HG02610 (cell line): Measurements from ENCODE around the gene PMVK.

Experiments
- ATAC-seq: cut with Tn5 transposase; IDR thresholded peaks from one replicate; pipeline ENCODE4 v1.9.1; 2021; ENCODE audit warnings: mild to moderate bottlenecking, moderate library complexity; ENCODE audit not compliant: unreplicated experiment

PMVK gene

DNA sequence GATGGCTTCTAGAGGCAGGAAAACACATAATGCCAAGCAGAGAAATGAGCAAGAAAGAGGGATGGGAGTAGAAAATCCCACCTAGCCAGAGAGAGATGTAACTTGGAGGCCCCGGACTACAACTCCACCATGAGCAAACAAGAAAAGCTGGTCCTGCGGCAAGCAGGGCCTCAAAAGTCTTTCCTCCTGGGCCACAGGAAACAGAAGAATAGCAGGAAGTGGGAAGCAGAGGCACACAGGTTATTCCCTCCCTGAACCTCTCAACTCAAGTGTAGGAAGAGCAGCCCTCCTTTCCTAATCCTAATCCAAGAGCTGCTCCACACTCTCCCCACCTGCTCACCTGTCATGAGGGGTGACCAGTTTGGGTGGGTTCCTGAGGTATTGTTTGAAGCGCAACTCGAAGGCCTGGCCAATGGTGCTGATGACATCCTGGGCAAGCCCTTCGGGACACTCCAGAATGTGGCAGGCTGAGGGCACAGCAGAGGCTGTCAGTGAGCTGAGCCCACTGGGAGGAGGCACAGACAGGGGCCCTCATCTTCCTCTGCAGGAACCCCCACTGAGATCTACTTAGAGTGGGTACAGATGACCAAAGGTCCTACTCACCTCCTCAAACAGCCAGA is 30.9 kb upstream of the PMVK start:
- no peak for ATAC-seq

- no peak for ATAC-seq
These were observed 29.6 kb upstream of the PMVK start for GRCh38 chr1:154966111-154966510.

GRCh38 chr1:154964359-154964758 is 27.8 kb upstream of the PMVK start:
- ATAC-seq: no peak

- ATAC-seq: no peak
These were observed 27.1 kb upstream of the PMVK start for GRCh38 chr1:154963643-154964042.

DNA sequence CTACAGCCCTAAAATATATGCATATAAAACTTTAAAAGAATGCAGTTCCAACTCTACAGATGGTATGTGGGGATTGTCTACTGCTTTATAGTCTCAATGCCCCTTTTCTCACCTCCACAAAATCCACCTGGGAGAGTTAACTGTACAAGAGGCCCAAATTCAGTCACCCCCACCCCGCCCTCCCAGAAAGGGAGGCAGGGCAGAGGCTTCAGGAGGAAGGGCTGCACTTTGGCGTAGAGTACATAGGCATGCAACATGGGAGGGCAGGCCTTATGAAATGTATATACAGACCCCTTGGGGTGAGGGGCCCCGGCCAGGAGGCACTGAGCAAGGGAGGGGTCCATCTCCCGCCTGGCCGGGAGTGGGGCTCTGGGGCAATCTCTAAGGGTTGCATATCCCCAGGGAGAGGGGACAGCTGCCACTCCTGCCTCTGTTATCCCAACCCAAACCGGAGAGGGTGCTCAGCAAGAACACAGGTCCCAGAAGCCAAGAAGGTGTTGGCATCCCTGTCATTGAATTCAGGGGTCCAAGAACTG is 26.3 kb upstream of the PMVK start:
- ATAC-seq: no peak

GRCh38 chr1:154962156-154962749 is 25.7 kb upstream of the PMVK start:
- ATAC-seq: no peak

- peak; percentile 67 for ATAC-seq
These were observed 25.0 kb upstream of the PMVK start, which contains the start of gene PYGO2 for GRCh38 chr1:154961207-154962155. Gene PYGO2 (minus strand): TSS chr1:154961782. CDS start chr1:154961576, 206 bp downstream.

DNA sequence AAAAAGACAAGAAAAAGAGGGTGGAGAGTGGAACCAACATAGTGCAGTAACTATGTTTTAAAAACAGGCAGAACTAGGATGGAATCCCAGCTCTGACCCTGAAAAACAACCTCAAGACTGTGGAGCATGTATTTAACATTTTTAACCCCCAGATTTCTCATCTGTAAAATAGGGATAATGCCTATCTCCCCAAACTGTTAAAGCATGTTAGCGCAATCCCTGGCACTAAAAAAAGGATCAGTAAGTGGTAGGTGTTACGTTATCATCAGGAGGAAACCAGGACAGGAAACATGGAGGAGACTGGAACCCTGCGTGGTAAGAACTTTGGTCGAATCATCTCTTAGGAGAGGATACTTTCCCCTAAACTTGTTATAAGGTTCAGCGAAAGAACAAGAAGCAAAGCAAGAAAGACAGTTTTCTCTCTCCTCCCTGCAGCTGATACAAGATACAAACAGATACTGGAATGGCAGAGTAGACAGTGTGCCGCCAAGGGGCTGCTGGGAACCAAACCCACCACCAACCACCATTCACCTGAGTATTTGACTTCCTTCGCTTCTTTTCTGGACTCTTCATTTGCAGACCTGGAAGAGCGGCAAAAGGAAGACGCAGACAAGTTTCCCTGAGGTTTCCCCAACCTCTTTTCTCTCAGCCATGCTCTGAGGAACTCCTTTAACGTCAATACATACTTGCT is 24.1 kb upstream of the PMVK start:
- no peak for ATAC-seq

- ATAC-seq: no peak
These were observed 22.9 kb upstream of the PMVK start for GRCh38 chr1:154959426-154959780.

DNA sequence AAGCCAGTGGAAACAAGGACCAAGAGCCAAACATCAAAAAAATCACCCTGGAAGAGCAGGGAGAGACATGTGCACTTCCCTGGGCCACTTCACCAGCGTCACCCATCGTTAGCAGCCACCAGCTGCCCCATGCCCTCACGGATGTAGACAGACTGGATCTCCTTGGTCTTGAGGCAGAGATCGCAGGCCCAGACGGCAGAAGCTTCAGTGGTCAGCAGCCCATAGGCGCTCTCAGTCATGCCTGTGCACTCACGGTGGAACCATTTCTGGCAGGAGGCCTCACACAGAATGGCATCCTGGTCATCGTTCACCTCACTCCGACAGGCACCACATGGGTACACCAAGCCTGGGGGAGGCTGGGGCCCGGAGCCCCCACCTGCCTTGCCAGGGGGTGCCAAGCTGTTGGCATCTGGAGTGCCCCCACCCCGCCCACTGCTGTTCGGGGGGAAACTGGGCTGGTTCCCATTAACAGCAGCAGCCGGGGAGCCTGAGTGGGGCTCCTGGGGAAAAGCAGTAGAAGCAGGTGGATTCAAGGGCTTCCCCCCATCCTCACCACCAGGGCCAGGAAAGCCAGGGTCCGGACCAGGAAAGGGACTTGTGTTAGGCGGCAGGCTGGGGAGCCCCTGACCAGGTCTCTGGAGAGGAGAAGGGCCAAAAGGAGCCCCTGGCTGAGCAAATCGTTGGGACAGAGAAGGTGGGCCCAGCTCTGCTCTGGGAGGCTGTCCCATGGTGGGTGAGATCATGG is 22.3 kb upstream of the PMVK start:
- no peak for ATAC-seq

DNA sequence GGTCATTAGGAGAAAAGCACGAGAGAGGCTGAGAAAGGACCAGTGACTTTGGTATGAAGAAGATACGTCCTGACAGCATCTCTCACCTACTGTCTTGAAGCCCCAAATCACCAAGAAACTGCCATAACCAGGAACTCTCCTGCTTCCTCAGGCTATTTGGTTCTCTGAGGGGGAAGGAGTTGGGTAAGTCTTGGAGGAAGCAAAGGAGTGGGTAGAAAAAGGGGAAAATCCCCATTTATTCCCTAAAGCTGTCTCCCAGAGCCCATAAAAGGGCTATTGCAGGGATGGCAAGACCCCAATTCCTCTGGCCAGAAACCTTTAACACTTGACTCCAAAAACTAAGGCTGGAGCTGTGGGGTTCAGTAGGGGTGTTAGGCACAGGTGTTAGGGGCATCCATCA is 21.5 kb upstream of the PMVK start:
- ATAC-seq: no peak

- ATAC-seq: no peak
These were observed 20.7 kb upstream of the PMVK start for GRCh38 chr1:154957091-154957657.

GRCh38 chr1:154956544-154956941 is 20.0 kb upstream of the PMVK start:
- no peak for ATAC-seq

- ATAC-seq: peak; percentile 45
These were observed 19.4 kb upstream of the PMVK start, which contains the start of gene PBXIP1 for GRCh38 chr1:154955718-154956543. Gene PBXIP1 (minus strand): TSS chr1:154956099. CDS start chr1:154953721, 2,378 bp downstream.

DNA sequence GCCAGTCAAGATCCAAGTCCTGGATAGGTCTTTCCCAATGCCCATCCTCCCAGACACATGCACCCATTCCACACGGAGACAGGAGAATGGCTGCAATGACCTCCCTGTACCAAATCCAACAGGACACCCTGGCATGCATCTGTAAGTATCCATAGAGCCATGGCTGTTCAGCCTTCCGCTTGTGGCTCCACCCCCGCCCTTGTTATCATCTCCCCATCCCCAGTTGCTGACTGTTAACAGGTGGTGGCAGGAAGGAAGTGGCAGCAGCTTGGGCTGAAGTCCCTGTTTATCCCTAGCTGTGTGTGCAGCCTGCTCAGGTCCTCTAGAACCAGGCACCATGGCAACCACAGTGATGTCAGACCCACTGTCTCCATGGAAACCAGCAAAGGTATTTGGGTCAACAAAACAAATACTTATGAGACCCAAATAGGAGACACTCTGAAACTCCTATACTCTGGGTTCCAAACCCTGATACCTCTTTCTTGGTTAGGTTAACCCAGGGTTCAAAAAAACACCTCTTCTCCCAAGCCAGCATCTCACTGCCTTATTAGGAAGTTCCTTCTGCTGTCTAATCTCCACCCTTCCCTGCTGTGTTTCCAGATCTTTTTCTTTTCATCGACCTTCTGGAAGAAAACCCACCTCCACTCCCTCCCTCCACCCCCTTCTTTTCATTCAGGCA is 18.7 kb upstream of the PMVK start:
- peak; percentile 54 for ATAC-seq

DNA sequence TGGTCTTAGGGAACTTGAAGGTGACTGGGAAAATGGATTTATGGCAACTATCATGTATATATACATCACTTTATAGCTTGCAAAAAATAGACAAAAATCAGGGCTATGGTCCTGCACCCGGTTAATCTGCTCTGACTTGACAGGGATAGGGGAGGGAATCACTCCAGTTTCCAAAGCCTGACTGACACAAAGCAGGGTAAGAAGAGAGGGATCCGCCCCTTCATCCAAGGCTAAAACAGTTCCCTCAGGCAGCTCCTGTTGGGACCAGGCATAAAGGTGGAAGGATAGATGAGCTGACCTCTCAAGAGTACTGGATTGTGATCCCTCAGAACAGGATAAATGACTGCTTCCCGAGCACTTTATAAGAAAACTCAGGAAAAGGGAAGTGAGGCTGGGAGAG is 18.0 kb upstream of the PMVK start:
- ATAC-seq: no peak

DNA sequence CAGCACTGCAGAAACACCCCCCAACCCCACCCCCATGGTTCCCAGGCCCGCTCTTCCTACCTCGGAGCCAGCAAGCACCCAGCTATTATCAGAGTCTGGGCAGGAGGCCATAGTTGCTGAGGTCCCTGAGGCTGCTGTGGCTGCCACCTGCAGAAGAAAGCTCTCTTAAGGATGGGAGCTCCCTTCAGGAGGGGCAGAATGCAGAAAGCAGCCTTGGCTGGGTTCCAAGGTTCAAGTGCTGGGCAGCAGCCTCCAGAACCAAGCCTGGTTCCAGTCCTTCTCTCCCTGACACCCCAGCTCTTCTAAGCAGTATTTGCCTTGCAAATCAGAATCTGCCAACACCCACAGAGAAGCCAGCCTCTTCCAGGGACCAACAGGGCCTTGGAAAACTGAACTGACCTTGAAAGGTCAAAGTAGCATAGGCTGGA is 17.1 kb upstream of the PMVK start:
- ATAC-seq: no peak

- no peak for ATAC-seq
These were observed 16.1 kb upstream of the PMVK start for GRCh38 chr1:154952664-154953063.
